Stomach (tissue), 9 donors: ENCODE data around the gene OXER1. TPM values are rescaled to one million over a fixed set of nuclear protein-coding genes. Genes with fewer than 3 reads are reported as not detected.

Experiments used
- DNase-seq, 2 donors: peaks; one replicate each; pipeline versions ENCODE4 v3.0.0 to v3.0.0-alpha.2; 2013 to 2019
- H3K27ac ChIP-seq, 5 donors: fragments of 200-600 bp in 4 of 5; sonication (generic) in 4 of 5; one replicate each; pipeline ENCODE4 v1.5.1; 2013 to 2019; ENCODE audit warnings: mild to moderate bottlenecking in 1 of 5, moderate library complexity in 1 of 5
- H3K27me3 ChIP-seq, 3 donors: fragments of 200-600 bp; sonication (generic); one replicate each; pipeline ENCODE4 v1.5.1; 2017 to 2019; ENCODE audit warnings: mixed run types in 1 of 3
- H3K36me3 ChIP-seq, 4 donors: fragments of 200-600 bp; sonication (generic); 1 replicate in 3 of 4; 2 replicates in 1 of 4; pipeline ENCODE4 v1.5.1; 2016 to 2019
- H3K4me1 ChIP-seq, 4 donors: fragments of 200-600 bp; sonication (generic); one replicate each; pipeline ENCODE4 v1.5.1; 2016 to 2019
- H3K4me3 ChIP-seq, 4 donors: fragments of 200-600 bp; sonication (generic) in 3 of 4; one replicate each; pipeline ENCODE4 v1.5.1; 2016 to 2019; ENCODE audit warnings: mild to moderate bottlenecking in 1 of 4
- H3K9me3 ChIP-seq, 4 donors: fragments of 200-600 bp; sonication (generic); one replicate each; pipeline ENCODE4 v1.5.1; 2016 to 2019
- CTCF ChIP-seq, 7 experiments: fragments of 450-650 bp in 4 of 7; fragments of 200-600 bp in 3 of 7; sonication (generic) in 3 of 7; IDR thresholded peaks; one replicate each; pipeline ENCODE4 v1.5.1; 2016 to 2019; ENCODE audit warnings: antibody characterized with exemption in 7 of 7, control low read depth in 2 of 7, mild to moderate bottlenecking in 1 of 7
- EP300 ChIP-seq: sonication (generic); formaldehyde crosslinking; IDR thresholded peaks from one replicate; pipeline ENCODE4 v1.6.1; 2017; ENCODE audit warnings: antibody characterized with exemption
- POLR2A ChIP-seq, 4 donors: fragments of 450-650 bp; IDR thresholded peaks; one replicate each; pipeline ENCODE4 v1.6.1; 2016; ENCODE audit warnings: antibody characterized with exemption in 4 of 4, control low read depth in 2 of 4, mild to moderate bottlenecking in 1 of 4, moderate library complexity in 1 of 4
- POLR2AphosphoS5 ChIP-seq, 3 donors: sonication (generic); formaldehyde crosslinking; IDR thresholded peaks; one replicate each; pipeline ENCODE4 v1.6.1; 2016; ENCODE audit warnings: antibody characterized with exemption in 3 of 3
- WGBS, 5 donors: extraction: QIAGEN DNeasy Blood & Tissue Kit in 3 of 5; methylation state at CpG; one replicate each; pipeline versions ENCODE4 v1.1.5 to v1.1.7; 2013 to 2018; 5-methylcytosine and 5-hydroxymethylcytosine counted together
- intact Hi-C: fragments of 100-400 bp; cut with DNase I; formaldehyde crosslinking; loops from one replicate; pipeline ENCODE4 v1.15.1; 2023; ENCODE audit warnings: low total_unique reads
- polyA plus RNA-seq, 3 donors: library from polyadenylated mRNA; stranded (reverse); fragments of 200-250 nt; gene quantifications; one replicate each; pipeline ENCODE4 v1.2.3, GENCODE V29; 2013
- total RNA-seq, 5 donors: library from RNA; depleted of rRNA; stranded (reverse); fragments of >200 nt; gene quantifications; one replicate each; pipeline versions ENCODE4 v1.1.0 to v1.2.3, GENCODE V29; 2014 to 2016
- donor health status: healthy with polysubstance abuse.
- donor health status: Bipolar disorder and iron deficiency.
- donor health status: healthy.

OXER1 gene
- total and polyA plus RNA-seq, 8 donors, result 0.46 to 7.8 (median 1.5) TPM; not detected in 2

- Histone ChIP-seq H3K27me3 (peaks cover 0 to 3% (median 3%) of the 10 kb centered on the region in 3 donors), H3K4me3 (no peak overlapping the region), H3K27ac (peak overlapping the region in 2 of 5 donors; percentile 6 to 56), H3K4me1 (peaks cover 8 to 24% (median 17%) of the 10 kb centered on the region in 4 donors), H3K36me3 (peaks cover 0 to 12% (median 2%) of the 10 kb centered on the region in 4 donors), H3K9me3 (no peaks in the 10 kb centered on the region)
- peak in 1 of 2 donors; percentile 0 for DNase-seq
- TF ChIP-seq EP300 (no peak), POLR2AphosphoS5 (IDR thresholded peaks at IDR 0.05) (no peak), CTCF (IDR thresholded peaks at IDR 0.05) (no peak), POLR2A (IDR thresholded peaks at IDR 0.05) (no peak)
- 60 to 76% (median 65%) methylated on average over 3 of the region's 3 CpGs for WGBS, 5 donors
- intact Hi-C loops, result no loop called here
These were observed 23.5 kb upstream of the OXER1 start for GRCh38 chr2:42787424-42787787.

GRCh38 chr2:42786561-42787345 is 22.8 kb upstream of the OXER1 start:
- Histone ChIP-seq H3K9me3 (no peaks in the 10 kb centered on the region), H3K27ac (peak overlapping the region in 3 of 5 donors; percentile 6 to 56 (median 31)), H3K27me3 (no peaks in the 10 kb centered on the region), H3K4me1 (peaks cover 1 to 18% (median 12%) of the 10 kb centered on the region in 4 donors), H3K4me3 (no peak overlapping the region), H3K36me3 (peaks cover 0 to 13% (median 4%) of the 10 kb centered on the region in 4 donors)
- intact Hi-C loops, result no loop called here
- WGBS, 5 donors, result 81 to 99% (median 88%) methylated on average over 9 to 15 of the region's 15 CpGs
- peak in 1 of 2 donors; percentile 2 for DNase-seq
- TF ChIP-seq POLR2AphosphoS5 (IDR thresholded peaks at IDR 0.05) (no peak), EP300 (no peak), CTCF (IDR thresholded peaks at IDR 0.05) (no peak), POLR2A (IDR thresholded peaks at IDR 0.05) (no peak)

GRCh38 chr2:42784204-42784880 is 20.4 kb upstream of the OXER1 start:
- H3K4me1 ChIP-seq, result peaks cover 0 to 9% (median 4%) of the 10 kb centered on the region in 4 donors
- no peak overlapping the region for H3K27ac ChIP-seq
- H3K36me3 ChIP-seq, result peaks cover 0 to 17% (median 4%) of the 10 kb centered on the region in 4 donors
- no peak overlapping the region for H3K4me3 ChIP-seq
- H3K27me3 ChIP-seq, result no peaks in the 10 kb centered on the region
- intact Hi-C loops, result no loop called here
- TF ChIP-seq POLR2A (IDR thresholded peaks at IDR 0.05), result no peak
- TF ChIP-seq EP300, result no peak
- no peak for TF ChIP-seq POLR2AphosphoS5 (IDR thresholded peaks at IDR 0.05)
- no peak for TF ChIP-seq CTCF (IDR thresholded peaks at IDR 0.05)
- H3K9me3 ChIP-seq, result no peaks in the 10 kb centered on the region
- DNase-seq, result peak in 1 of 2 donors; percentile 1
- whole genome bisulfite sequencing, 5 donors, result 57 to 79% (median 75%) methylated on average over 6 to 7 of the region's 7 CpGs

- Histone ChIP-seq H3K9me3 (no peaks in the 10 kb centered on the region), H3K36me3 (peaks cover 0 to 19% (median 4%) of the 10 kb centered on the region in 4 donors), H3K27me3 (no peaks in the 10 kb centered on the region), H3K4me3 (no peak overlapping the region), H3K4me1 (peaks cover 0 to 9% (median 4%) of the 10 kb centered on the region in 4 donors), H3K27ac (no peak overlapping the region)
- WGBS, 5 donors, result 83 to 95% (median 94%) methylated on average over 8 to 9 of the region's 9 CpGs
- intact Hi-C loops, result no loop called here
- no peak for TF ChIP-seq POLR2AphosphoS5 (IDR thresholded peaks at IDR 0.05)
- no peak for TF ChIP-seq CTCF (IDR thresholded peaks at IDR 0.05)
- no peak for TF ChIP-seq POLR2A (IDR thresholded peaks at IDR 0.05)
- no peak for TF ChIP-seq EP300
- DNase-seq, result peak in 1 of 2 donors; percentile 0
These were observed 19.6 kb upstream of the OXER1 start for GRCh38 chr2:42783511-42783910.
